GM12873 (cell line): ENCODE results near the gene NENF.

Source experiments
- TF ChIP-seq, protein P1 (sequence below): IDR thresholded peaks from 2 replicates; pipeline ENCODE4 v1.5.1; 2012; ENCODE audit warnings: low read depth, mild to moderate bottlenecking, moderate library complexity, low read length, control low read depth; ENCODE audit not compliant: insufficient read depth; ENCODE audit errors: missing control alignments

NENF gene

DNA sequence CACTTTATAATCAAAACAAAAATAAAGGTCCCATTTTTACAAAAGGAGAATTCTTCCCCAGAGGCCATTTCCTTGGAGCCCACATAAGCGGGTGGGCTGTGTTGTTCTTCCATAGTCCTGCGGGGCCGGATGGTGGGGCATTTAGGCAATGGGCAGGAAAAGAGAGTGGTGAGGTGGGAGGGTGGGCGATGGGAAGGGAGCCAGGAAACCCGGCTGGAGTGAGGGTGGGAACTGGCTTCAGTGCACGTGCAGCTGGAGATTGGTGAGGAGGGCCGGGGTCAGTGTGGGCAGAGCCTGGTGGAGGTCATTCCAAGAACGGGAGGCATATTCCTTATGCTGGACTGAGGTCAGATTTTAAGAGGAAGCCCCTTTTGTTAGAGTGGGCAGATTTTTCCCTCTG is 13.6 kb downstream of the NENF start:
- TF ChIP-seq, protein P1, sequence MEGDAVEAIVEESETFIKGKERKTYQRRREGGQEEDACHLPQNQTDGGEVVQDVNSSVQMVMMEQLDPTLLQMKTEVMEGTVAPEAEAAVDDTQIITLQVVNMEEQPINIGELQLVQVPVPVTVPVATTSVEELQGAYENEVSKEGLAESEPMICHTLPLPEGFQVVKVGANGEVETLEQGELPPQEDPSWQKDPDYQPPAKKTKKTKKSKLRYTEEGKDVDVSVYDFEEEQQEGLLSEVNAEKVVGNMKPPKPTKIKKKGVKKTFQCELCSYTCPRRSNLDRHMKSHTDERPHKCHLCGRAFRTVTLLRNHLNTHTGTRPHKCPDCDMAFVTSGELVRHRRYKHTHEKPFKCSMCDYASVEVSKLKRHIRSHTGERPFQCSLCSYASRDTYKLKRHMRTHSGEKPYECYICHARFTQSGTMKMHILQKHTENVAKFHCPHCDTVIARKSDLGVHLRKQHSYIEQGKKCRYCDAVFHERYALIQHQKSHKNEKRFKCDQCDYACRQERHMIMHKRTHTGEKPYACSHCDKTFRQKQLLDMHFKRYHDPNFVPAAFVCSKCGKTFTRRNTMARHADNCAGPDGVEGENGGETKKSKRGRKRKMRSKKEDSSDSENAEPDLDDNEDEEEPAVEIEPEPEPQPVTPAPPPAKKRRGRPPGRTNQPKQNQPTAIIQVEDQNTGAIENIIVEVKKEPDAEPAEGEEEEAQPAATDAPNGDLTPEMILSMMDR, result no peak

- TF ChIP-seq, protein P1, result no peak
These were observed 14.8 kb downstream of the NENF start for GRCh38 chr1:212447478-212447877.

- TF ChIP-seq, protein P1, result no peak
These were observed 17.7 kb downstream of the NENF start for GRCh38 chr1:212450331-212450881.

DNA sequence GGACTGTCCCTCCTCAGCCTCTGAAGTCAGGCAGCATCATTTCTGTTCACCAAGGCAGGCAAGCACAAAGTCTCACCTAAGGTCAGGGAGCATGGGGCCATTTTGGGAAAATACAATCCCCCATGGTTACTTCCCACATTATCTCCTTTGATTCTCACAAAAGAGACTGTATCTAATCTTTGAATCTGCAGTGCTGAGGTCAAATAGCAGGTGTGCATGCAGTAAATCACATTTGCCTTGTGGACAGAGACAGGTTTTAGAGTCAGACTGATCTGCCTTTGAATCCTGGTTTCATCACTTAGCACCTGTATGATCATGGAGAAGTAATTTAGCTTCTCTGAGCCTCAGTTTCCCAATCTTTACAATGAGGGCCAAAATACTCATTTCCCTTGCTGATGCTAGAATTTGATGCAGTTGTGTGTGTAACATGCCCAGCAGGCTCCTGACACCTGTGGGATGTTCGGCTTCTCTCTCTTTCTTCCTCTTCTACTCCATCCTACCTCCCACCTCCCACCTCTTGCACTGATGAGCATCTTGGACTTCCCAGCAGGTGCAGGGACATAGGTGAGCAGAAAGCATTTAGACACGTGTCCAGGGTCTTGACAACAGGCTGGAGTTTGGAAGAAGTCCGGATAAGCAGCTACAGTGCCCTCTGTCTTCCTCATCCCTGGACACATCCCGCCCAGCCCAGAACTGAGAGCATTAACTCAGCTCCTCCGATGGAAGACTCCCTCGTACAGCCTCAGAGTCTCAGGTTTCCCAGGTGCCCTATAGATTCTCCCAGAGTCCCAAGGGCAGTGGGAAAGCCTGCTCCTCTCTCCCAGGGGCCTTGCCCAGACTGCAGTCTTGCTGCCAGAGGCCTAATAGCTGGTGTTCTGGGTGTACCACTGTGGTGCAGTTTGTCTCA is 18.9 kb downstream of the NENF start:
- TF ChIP-seq, protein P1, result no peak

DNA sequence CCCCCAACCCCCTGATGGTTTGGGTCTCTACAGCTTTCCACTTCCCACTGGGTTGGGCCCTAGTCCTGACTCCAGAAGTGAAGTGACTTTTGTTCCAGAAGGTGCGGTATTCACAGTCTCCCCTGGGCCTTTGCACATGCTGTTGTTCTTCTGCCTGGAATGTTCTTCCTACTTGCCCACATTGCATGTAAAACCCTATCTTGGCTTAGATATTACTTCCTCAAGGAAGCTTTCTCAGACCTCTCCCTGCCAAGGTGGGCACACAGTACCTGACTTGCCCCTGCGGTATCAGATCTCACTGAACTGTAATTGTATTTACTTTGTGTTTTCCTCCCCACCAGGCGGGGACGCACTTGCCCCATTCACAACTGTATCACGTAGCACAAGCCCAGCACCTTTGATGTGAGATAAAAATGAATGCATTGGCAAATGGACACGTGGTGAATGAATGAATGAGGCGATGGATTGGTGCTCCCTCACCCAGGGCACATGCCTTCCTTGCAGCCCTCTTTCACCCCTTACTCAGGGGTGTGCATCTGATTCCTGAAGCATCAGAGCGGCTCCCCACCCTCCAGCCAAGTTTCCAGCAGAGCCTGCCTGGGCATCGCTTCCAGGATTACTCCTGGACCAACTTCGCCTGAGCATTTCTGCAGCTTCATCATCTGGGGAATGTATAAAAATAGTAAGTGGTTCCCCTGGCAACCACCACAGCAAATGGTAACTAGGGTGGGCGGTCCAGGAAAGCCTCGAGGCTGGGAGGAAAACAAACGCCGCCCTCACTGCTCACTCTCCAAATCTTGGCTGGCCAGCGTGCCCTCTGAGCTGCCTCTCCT is 19.8 kb downstream of the NENF start:
- TF ChIP-seq, protein P1, result no peak

- TF ChIP-seq, protein P1, result no peak
These were observed 20.6 kb downstream of the NENF start for GRCh38 chr1:212453156-212453857.

- TF ChIP-seq, protein P1, result no peak
These were observed 22.0 kb downstream of the NENF start for GRCh38 chr1:212454741-212455140.
